GM12872 (cell line): ENCODE results near the gene TMEM238.

Experiments
- CTCF ChIP-seq: IDR thresholded peaks from 3 replicates; pipeline ENCODE4 v1.5.1; 2011; ENCODE audit warnings: low read depth, mild to moderate bottlenecking, low read length, moderate library complexity; ENCODE audit not compliant: insufficient read depth

The TMEM238 gene

DNA sequence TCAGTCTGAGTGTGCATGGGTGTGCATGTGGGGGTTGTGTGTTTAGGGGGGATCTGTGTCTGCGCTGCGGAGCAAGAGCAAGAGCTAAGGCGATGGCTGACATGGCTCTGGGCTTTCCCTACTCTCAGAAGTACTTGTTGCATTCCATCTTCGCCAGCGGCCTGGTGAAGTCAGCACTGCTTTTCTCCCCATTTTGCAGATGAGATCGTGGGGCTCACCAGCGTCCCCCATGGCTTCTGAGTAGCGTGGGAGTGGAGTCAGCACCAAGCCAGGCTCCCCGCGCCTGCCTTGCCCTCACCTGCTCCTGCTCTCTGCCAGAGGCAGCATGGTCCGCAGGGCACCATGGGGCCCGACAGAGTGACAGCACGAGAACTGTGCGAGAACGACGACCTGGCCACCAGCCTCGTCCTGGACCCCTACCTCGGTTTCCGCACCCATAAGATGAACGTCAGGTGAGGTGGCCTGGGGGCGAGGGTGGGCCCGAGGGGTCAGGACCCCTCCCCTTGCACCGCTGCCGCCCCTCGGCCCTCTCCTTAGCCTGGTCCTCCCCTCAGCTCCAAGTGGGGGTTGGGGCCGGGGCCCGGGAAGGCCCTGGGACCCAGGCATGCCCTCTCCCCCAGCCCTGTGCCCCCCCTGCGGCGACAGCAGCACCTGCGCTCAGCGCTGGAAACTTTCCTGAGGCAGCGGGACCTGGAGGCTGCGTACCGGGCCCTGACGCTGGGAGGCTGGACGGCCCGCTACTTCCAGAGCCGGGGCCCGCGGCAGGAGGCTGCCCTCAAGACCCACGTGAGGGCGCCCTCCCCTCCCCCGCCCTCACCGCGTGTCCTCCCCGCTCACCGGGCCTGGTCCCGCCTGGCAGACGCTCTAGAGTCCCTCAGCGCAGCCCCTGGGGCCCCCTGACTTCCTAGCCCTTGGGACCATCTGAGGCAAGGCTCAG lies 42.2 kb downstream of the TMEM238 start:
- TF ChIP-seq CTCF, result no peak

GRCh38 chr19:55341171-55341588 lies 42.9 kb downstream of the TMEM238 start:
- no peak for TF ChIP-seq CTCF

DNA sequence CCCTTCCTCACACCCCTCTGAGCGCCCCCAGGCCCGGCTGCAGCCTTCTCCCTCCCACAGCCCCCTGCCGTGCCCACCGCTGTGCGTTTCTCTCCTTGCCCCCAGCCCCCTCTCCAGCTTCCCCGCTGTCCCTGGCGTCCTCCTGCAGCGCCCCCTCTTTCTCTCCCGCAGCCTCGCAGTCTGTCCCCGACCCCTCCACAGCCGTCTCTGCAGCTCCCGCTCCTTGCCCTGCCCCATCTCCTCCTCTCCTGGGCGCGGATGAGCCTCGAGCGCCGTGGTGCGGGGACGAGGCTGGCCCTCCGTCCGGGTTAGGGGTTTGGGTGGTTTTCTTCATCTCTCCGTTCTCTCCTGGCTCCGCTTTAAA lies 43.3 kb downstream of the TMEM238 start:
- TF ChIP-seq CTCF, result 0 out of 3 replicates have a peak, but pooled peaks have one; percentile 30

DNA sequence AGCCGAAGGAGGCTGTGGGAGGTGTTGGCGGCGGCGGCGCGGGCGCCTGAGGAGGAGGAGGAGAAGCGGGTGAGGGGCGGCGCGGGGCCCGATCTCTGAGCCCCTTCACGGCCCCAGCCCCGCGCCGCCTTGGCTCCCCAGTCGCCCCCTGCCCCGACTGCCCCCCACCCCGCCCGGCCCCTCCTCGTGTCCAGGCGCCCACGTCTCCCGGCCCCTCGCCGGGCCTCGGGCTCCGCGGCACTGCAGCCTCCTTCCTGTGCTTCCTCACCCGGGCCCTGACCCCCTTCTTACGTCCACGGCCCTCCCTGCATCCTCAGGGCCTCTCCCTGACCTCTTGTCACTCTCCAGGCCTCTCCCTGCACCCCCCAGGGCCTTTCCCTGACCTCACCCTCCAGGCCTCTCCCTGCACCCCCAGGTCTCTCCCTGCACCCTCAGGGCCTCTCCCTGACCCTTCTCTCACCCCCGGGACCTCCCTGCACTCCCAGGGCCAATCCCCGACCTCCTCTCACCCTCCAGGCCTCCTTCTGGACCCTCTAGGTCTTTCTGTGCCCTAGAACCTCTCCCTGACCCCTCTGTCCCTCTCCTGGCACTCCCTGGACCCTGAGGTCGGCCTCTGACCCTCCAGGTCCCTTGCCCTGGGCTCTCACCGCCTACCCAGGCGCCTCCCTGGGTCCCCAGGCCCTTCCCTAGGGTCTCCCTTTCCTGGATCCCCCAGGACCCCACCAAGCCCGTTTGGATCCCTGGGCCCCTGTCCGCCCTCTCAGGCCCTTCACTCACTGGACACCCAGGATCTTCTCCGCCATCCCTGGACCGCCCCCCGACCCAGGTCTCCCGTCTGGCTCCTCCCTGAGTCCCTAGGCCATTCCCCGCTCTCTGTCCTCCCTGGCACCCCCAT lies 44.0 kb downstream of the TMEM238 start:
- no peak for TF ChIP-seq CTCF

DNA sequence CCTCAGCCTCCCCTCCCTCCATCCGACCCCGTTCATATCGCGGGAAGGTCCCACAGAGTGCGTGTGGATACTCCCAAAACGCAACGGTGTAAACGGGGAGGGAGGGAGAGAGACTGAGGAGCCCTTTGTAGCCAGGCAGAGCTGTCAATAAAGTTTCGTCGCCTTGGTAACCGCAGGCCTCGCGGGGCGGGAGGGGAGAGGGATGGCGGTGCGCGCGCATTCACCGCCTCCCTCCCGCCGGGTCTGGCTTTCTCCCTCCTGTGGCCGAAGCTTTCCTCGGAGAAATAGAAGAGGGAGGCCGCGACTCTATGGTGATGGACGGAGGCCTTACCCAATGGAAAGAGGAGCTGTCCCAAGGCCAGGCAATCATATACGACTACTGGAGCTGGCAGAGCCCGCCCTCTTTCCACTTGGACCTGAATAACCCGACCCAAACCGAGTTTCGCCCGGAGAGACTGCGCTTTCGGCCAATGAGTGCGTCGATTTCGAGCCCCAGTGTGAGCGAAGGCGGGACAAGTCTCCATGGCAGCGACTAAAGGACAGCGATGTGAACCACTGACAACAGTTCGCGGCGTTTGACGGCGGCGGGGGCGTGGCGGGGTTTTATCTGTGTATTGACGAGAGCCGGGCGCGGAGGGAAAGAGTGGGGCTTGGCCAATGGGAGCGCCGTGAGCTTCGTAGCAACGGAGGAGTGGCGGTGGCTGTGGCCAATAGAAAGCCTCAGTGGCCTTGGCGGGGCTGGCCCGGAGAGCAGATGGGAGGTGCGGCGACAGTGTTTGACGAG lies 44.8 kb downstream of the TMEM238 start, which contains the start of gene KMT5C:
TSS of gene KMT5C (plus strand) at position 772 of the 784 bp plus-strand sequence. CDS start 2,061 bp downstream, outside the sequence.
- no peak for TF ChIP-seq CTCF

DNA sequence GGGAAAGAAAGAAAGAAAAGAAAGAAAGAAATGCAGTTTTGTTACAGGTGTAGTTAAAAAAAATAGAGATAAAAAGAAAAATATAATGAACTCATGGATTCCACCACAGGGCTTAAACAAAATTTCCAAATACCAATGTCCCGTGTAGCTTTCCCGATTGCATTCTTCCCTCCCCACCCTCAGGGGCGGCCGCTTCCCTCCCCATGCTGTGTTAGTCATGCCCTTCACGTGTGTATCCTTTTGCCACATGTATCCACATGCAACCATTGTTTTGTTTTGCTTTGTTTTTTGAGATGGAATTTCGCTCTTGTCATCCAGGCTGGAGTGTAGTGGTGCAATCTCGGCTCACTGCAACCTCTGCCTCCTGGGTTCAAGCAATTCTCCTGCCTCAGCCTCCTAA lies 48.0 kb downstream of the TMEM238 start:
- TF ChIP-seq CTCF, result no peak
